Prostate gland (tissue), 2 donors: ENCODE data around the gene ATP9B.

Source experiments
- POLR2AphosphoS5 ChIP-seq: sonication (generic); formaldehyde crosslinking; IDR thresholded peaks from one replicate; pipeline ENCODE4 v1.6.1; 2017; ENCODE audit warnings: antibody characterized with exemption
- TF ChIP-seq, protein P1 (sequence below), 4 experiments: fragments of 200-600 bp in 2 of 4; fragments of 450-650 bp in 2 of 4; sonication (generic) in 2 of 4; IDR thresholded peaks; 1 replicate in 3 of 4; 2 replicates in 1 of 4; pipeline ENCODE4 v1.5.1; 2016 to 2019; ENCODE audit warnings: antibody characterized with exemption in 4 of 4, mild to moderate bottlenecking in 2 of 4, moderate library complexity in 2 of 4

DNA sequence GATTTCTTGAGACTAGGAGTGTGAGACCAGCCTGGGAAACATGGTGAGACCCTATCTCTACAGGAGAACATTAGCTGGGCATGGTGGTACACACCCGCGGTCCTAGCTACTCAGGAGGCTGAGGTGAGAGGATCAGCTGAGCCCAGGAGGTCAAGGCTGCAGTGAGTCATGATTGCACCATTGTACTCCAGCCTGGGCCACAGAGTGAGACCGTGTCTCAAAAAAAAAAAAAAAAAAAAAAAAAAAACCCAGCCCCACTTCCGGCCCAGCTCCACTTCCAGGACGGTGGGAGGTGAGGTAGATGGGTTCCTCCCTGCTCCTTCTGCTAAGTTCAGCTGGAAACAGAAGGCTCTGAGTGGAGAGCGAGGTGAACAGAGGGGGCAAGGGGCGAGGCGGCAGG, 285.2 kb downstream of the ATP9B start:
- TF ChIP-seq POLR2AphosphoS5 = no peak
- TF ChIP-seq, protein P1, sequence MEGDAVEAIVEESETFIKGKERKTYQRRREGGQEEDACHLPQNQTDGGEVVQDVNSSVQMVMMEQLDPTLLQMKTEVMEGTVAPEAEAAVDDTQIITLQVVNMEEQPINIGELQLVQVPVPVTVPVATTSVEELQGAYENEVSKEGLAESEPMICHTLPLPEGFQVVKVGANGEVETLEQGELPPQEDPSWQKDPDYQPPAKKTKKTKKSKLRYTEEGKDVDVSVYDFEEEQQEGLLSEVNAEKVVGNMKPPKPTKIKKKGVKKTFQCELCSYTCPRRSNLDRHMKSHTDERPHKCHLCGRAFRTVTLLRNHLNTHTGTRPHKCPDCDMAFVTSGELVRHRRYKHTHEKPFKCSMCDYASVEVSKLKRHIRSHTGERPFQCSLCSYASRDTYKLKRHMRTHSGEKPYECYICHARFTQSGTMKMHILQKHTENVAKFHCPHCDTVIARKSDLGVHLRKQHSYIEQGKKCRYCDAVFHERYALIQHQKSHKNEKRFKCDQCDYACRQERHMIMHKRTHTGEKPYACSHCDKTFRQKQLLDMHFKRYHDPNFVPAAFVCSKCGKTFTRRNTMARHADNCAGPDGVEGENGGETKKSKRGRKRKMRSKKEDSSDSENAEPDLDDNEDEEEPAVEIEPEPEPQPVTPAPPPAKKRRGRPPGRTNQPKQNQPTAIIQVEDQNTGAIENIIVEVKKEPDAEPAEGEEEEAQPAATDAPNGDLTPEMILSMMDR (IDR thresholded peaks at IDR 0.05) = no peak
